ENCODE data around the gene NRAP.

- no peak for TF ChIP-seq CTCF (IDR thresholded peaks at IDR 0.05)
- TF ChIP-seq IRF3 (IDR thresholded peaks at IDR 0.05; ENCODE audit: low read depth, low read length) = no peak
- no peak for TF ChIP-seq YY1 (IDR thresholded peaks at IDR 0.05; ENCODE audit: low read depth)
- TF ChIP-seq MXI1 (IDR thresholded peaks at IDR 0.05; ENCODE audit: low read depth, low read length) = no peak
- no peak for TF ChIP-seq FOSL2 (IDR thresholded peaks at IDR 0.05; ENCODE audit: borderline replicate concordance, low read depth)
- no peak for TF ChIP-seq TAF1 (IDR thresholded peaks at IDR 0.05; ENCODE audit: borderline replicate concordance, low read depth, low read length)
- no peak for TF ChIP-seq RAD21 (IDR thresholded peaks at IDR 0.05; ENCODE audit: low read length)
- TF ChIP-seq EZH2phosphoT487 (IDR thresholded peaks at IDR 0.05; ENCODE audit: borderline replicate concordance, low read depth) = no peak
- TF ChIP-seq TEAD4 (IDR thresholded peaks at IDR 0.05; ENCODE audit: borderline replicate concordance, insufficient read depth) = no peak
- TF ChIP-seq EP300 (IDR thresholded peaks at IDR 0.05; ENCODE audit: borderline replicate concordance in 1 of 2, low read depth in 1 of 2, low read length in 1 of 2) = no peak
- no peak for TF ChIP-seq RFX5 (IDR thresholded peaks at IDR 0.05; ENCODE audit: low read length)
- TF ChIP-seq MAX (IDR thresholded peaks at IDR 0.05; ENCODE audit: low read depth) = no peak
Measured at GRCh38 chr10:113600569-113600968, 63.3 kb downstream of the NRAP start.
